GM18951 (cell line): Measurements from ENCODE around the gene CFAP97.
"Not testable (repeated sequence)": the region's sequence is repeated elsewhere in the genome, so short reads cannot be mapped to it uniquely, and the experiment has no call there.

Experiments used
- POLR2A ChIP-seq: IDR thresholded peaks from 4 replicates; pipeline ENCODE4 v1.6.1; 2011; ENCODE audit warnings: mild to moderate bottlenecking; ENCODE audit not compliant: insufficient read length, insufficient read depth; ENCODE audit errors: extremely low read depth
- in situ Hi-C: fragments of 300-500 bp; cut with MboI; formaldehyde crosslinking; loops from one replicate; pipeline ENCODE4 v1.12.0; 2022; ENCODE audit warnings: low sequenced_read_pairs, mixed read lengths, inconsistent platforms; ENCODE audit not compliant: unreplicated experiment

CFAP97 gene

DNA sequence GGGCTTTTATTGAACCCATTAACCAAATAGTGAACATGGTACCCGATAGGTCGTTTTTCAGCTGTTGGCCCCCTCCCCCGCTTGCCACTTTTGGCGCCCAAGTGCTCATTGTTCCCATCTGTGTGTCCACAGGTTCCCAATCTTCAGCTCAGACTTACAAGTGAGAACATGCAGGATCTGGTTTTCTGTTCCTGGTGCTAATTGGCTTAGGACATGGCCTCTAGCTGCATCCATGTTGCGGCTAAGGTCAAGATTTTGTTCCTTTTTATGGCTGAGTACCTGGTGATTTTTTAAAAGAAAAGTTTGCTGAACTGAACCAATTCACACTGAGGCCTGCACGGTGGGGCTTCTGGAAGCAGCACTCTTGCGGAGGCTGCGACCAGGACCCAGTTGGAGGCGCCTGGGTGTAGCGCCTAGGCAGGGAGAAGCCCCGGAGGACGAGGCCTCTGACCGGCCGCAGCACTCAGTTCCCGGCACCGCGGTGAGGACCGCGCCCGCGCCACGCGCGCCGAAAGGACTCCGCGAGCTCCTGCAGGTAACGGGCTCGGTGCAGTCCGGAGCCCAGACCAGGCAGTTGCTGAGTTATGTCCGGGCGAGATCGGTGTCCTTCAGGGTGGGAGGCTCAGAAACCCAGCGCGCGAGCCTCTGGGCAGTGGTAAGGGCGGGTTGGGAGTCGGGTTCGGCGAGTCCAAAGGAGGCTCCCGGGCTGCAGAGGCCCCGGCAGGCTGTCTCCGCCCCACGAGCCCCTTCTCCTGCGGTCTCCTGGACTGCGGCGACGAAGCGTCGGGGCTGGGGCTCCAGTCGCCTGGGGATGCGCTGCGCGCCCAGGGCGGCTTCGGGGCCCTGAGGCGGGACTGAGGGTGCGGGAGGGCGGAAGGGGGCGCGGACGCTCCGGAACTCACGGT is 76.5 kb downstream of the CFAP97 start:
- in situ Hi-C loops, result no loop called here
- TF ChIP-seq POLR2A, result no peak

DNA sequence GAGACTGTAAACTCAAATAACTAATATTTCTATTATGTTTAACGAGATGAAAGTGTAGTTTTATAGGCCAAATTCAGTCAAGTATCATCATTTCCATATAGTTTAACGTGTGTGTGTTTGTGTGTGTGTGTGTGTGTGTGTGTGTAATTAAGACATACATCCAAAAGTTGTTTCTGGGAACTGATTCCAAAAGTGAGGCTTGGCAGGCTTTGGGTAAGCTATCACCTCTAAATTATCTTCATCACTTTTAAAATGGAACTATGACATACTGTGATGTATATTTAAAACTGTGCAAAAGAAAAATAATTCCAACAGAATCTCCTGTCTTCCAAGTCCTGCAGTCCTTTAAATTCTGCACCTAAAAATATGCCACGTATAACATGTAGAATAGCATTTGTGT is 79.8 kb downstream of the CFAP97 start:
- in situ Hi-C loops, result no loop called here
- no peak for TF ChIP-seq POLR2A

DNA sequence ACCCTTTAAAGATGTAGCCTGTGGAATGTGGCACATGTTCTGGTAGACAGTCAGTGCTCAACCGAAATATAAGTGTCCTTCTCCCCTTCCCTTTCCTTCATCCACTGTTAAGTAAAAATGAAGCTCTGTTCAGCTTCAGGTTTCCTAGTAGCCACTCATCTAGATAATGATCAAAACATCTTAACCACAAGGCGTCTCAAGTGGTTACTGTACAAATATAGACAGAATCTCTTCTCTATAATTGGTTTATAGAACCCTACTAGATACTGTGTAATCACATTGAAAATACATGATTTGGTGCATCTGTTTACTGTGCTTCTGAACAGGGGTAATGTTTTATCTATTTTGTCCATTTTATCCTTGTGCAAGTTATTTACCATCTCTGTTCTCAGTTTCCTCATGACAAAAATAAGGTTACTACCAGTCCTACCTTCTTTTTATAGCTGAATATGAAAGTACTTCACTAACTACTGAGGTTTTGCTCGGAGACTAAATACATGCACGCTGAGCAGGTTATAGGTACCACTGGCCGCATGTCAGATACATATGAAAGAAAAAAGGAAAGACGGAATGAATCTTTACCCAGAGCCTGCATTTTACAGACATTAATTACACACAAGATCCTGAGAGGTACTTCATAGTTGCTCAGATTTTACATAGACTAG is 81.0 kb downstream of the CFAP97 start:
- in situ Hi-C loops, result no loop called here
- no peak for TF ChIP-seq POLR2A

DNA sequence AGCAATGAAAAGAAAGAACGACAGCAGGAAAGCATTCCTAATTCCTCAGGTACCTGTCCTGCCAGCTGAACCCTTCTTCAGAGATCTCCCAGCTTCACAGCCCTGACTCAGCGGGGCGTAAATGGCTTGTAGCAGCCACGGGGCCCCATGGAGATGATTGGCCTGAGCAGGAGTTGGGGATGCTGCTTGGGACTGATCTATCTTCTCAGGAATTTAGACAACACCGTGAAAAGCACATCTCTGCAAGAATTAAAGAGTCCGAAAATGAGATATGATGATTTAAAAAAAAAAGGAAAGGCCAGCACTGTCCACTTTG is 83.2 kb downstream of the CFAP97 start:
- in situ Hi-C loops, result no loop called here
- TF ChIP-seq POLR2A, result no peak

DNA sequence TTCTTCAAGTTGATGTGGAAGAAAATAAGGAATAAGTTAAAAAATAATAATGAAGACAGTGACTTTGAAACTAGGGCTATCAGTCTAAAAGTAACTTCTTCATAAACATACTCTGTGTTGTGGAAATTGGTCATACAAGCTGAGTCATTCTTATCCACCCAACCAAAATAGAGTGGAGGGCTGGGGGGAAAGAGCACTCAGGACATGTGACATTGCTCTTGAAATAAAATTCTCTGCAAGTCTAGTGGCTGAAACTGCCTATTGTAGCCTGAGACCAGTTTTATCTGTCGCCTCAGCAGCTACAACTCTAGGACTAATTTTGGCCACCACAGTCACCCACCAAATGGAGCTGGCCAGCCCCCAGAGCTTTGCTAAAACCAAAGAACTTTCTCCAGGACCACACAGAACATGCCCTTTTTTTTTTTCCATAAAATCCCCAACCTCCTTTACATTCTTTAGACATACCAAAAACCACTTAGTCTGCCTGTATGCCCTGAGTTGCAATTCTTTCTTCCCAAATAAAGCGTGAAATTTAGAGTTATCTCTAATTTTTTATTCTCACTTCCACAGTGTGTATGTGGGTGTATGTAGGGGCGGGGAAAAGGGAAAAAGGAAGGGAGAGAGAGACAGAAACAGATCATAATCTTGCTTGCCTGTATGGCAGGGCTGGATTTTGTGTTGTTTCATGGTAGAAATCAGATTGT is 83.7 kb downstream of the CFAP97 start:
- in situ Hi-C loops, result no loop called here

DNA sequence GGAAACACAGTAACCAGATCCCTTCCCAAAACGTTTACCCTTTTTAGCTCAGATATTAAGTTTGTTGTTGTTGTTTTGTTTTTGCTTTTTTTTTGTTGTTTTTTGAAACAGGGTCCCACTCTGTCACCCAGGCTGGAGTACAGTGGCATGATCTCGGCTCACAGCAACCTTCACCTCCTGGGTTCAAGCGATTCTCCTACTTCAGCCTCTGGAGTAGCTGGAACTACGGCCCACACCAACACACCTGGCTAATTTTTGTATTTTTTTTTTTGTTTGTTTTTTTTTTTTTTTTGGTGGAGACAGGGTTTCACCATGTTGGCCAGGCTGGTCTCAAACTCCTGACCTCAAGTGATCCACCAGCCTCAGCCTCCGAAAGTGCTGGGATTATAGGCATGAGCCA is 84.3 kb downstream of the CFAP97 start:
- in situ Hi-C loops, result not testable (repeated sequence)

More for the DNA sequence above, 83.7 kb downstream of the CFAP97 start:
- no peak for TF ChIP-seq POLR2A

DNA sequence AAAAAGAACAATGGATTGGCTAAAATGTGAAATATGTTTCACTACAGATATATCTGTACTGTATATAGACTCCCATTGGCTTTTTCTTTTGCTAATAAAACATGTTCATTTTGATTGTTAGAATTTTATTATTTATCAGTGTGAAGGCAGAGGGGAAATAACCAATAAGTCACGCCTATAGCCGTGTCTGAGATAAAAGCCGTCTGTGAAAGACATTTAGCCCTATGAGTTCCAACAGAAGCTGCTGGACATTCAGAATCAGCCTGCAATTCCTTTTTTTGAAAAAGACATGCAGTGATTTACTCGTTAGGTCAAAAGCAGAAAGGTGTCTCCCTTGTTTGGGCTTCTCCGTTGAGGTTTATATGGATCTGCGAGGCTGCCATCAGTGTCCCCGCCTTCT is 84.9 kb downstream of the CFAP97 start:
- TF ChIP-seq POLR2A, result no peak
- in situ Hi-C loops, result no loop called here

DNA sequence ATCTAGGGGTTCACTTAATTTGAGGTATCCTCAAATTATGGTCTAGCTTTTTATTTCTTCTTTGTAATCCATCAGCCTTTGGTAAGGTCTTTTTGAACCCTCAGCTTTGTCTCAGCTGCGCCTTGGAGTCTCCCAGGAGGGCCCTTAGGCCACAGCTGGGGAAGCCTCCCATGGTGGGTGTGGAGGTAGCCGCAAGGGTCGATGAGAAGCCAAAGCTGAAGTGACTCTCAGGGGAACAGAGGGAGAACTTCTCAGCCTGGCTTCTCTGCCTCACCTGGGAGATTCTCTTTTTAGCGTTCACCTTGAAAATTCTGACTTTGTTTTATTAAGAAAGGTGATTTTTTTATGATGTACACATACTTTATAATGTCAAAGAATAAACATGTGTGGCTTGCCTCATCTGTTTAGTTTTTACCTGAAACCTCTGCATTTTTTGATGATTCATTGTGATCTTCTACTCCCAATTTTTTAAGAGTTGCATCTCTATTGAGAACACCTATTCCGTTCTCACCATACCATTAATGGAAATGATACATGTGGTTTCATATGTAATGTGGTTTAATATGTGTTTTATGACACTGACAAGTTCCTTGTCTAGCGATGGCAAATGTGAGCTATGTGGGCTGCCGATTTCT is 86.4 kb downstream of the CFAP97 start:
- in situ Hi-C loops, result no loop called here
- TF ChIP-seq POLR2A, result no peak

DNA sequence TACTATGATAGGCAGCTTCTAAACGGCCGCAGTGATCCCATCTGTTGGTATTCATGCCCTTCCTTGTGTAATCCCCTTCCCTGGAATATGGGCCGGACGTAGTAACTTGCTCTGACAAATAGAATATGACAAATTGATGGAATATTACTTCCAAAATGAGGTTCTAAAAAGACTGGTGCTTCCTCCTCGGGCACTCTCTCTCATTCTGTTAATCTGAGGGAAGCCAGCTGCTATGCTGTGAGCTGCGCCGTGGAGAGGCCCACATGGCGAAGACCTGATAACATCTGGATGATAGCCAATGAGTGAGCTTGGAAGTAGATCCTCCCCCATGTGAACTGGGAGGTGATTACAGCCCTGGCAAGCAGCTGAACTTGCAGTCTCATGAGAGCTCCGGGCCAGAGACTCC is 88.0 kb downstream of the CFAP97 start:
- in situ Hi-C loops, result no loop called here
- TF ChIP-seq POLR2A, result no peak

DNA sequence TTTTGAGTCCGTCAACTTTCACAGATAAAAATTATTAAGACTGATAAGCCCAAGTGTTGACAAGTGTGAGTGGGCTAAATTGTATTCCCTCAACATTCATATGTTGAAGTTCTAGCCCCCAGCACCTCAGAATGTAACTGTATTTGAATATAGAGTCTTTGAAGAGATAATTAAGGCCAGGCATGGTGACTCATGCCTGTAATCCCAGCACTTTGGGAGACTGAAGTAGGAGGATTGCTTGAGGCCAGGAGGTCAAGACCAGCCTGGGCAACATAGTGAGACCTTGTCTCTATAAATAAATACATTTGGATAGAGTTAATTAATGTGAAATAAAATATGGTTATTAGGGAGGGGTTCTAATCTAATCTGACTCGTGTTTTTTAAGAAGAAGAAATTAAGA is 90.5 kb downstream of the CFAP97 start:
- in situ Hi-C loops, result no loop called here
- no peak for TF ChIP-seq POLR2A

DNA sequence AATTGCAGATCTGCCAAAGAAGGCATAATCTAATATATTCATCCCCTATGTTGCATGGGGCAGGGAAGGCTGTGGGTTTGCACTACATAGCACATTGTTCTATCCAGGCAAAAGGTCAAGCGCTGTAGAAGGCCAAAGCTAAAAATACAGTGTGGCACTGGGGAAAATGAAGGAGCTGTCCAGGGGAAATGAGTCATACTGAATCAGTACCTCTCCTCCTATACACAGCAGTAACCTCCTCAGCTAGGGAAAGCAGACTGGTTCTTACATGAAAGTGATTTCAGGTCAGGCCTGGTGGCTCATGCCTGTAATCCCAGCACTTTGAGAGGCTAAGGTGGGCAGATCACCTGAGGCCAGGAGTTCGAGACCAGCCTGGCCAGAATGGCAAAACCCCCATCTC is 91.7 kb downstream of the CFAP97 start:
- in situ Hi-C loops, result no loop called here
- no peak for TF ChIP-seq POLR2A

DNA sequence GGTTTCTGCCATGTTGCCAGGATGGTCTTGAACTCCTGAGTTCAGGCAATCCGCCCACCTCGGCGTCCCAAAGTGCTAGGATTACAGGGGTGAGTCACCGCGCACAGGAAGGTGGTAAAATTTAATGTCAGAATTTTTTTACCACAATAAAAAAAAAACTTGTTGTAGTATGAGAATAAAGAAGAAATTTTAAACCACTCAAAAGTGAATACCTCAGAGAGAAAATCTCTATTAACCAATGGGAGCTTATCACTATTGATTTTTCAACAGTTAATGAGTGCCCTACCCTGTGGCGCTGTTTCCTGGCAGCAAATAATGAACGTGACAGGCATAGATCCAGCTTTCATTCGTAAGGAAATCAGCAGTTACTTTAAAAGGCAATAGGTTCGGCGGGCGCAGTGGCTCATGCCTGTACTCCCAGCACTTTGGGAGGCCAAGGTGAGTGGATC is 93.4 kb downstream of the CFAP97 start:
- in situ Hi-C loops, result no loop called here
- no peak for TF ChIP-seq POLR2A

DNA sequence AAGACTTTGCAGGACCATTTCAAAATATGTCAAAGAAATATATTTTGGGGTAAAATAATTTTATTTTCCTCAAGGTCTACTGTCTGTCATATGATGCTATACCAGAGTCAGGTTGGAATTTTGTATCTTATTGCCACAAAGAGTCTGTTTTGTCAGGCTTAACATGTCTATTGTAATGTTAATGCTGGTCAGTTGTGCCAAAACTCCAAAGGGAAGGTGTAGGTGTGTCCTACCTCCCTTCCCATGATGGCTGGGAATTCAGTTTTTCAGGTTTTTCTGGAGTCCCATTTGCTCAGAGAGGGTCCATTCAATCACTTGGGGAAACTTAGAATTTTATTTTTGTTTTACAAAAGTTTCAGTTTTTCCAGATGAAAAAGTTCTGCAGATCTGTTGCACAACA is 94.1 kb downstream of the CFAP97 start:
- in situ Hi-C loops, result no loop called here

More for the DNA sequence above, 94.1 kb downstream of the CFAP97 start:
- TF ChIP-seq POLR2A, result no peak
